ENCODE data around the gene CCDC27. TPM values are rescaled to one million over a fixed set of nuclear protein-coding genes. Genes with fewer than 3 reads are reported as not detected.

CCDC27 gene
- total RNA-seq (2014; rRNA removed): not detected in 2 replicates
- Bru-seq, nascent RNA: not detected
- BruChase-seq, experiment 1, labeled RNA remaining after a 6-hour chase: not detected
- BruChase-seq, experiment 2, labeled RNA remaining after a 2-hour chase: not detected
- long read RNA-seq, partial matches to known transcripts: 0 of 1 reads
- long read RNA-seq, other reads (novel, unspliced or antisense): 1 of 1 reads

DNA sequence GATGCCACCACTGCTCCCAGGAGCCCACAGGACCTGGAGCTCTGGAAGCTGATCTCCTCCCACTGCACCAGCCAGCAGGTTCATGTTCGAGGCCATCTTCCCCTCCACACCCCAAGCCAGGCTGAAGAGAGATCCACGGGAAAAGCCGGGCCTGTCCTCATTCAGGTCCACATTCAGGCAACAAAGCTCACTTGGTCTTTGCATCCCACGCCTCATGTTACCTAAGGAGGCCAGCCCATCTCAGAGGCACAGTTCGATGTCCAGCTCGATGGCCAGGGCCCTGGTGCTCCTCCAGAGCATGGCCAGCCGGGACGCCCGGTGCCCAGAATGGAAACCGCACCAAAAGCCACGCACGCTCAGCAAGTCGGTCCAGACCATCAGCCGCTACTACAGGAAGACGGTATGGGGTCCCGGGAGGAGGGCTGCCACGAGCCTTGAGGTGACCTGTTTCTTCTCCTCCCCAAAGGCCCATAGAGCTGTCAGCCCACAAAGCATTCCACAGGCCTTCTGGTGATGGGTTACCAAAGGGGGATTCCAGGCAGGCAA lies at the start of gene CCDC27:
CCDC27 (plus strand) TSS at position 51 of the 546 bp plus-strand sequence; CDS start at position 83, 32 bp downstream.
- peaks cover 69% of the 10 kb centered on the region for H3K27me3 ChIP-seq (ENCODE audit: low read length)
- no peak within 1 kb of the TSS for H2AFZ ChIP-seq (ENCODE audit: low read length)
- DNase-seq (no peak), ATAC-seq (no peak)
- H3K4me2 ChIP-seq (ENCODE audit: low read length): no peak within 1 kb of the TSS
- TF ChIP-seq EZH2 (IDR thresholded peaks at IDR 0.05; ENCODE audit: low read length, unreplicated experiment) (no peak), EZH2phosphoT487 (IDR thresholded peaks at IDR 0.05; ENCODE audit: borderline replicate concordance, low read length) (no peak)
- TF ChIP-seq, protein P1, sequence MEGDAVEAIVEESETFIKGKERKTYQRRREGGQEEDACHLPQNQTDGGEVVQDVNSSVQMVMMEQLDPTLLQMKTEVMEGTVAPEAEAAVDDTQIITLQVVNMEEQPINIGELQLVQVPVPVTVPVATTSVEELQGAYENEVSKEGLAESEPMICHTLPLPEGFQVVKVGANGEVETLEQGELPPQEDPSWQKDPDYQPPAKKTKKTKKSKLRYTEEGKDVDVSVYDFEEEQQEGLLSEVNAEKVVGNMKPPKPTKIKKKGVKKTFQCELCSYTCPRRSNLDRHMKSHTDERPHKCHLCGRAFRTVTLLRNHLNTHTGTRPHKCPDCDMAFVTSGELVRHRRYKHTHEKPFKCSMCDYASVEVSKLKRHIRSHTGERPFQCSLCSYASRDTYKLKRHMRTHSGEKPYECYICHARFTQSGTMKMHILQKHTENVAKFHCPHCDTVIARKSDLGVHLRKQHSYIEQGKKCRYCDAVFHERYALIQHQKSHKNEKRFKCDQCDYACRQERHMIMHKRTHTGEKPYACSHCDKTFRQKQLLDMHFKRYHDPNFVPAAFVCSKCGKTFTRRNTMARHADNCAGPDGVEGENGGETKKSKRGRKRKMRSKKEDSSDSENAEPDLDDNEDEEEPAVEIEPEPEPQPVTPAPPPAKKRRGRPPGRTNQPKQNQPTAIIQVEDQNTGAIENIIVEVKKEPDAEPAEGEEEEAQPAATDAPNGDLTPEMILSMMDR (conservative IDR thresholded peaks at IDR 0.05; ENCODE audit: low read depth, low read length): no peak
- H3K4me3 ChIP-seq (ENCODE audit: low read length): no peak within 1 kb of the TSS
- BruUV-seq (replicated peaks): no TSS peak
- H3F3A ChIP-seq (ENCODE audit: low read length, unreplicated experiment): no peaks in the 10 kb centered on the region
- H3K9me3 ChIP-seq (ENCODE audit: low read length): no peaks in the 10 kb centered on the region
- no peaks in the 10 kb centered on the region for H3K36me3 ChIP-seq (ENCODE audit: low read depth, low read length)
- H3K4me1 ChIP-seq (ENCODE audit: insufficient read depth, low read length): peaks cover 7% of the 10 kb centered on the region
- ChIA-PET POLR2A (ENCODE audit: unreplicated experiment) (no interaction called here), CTCF (no interaction called here)
- no peaks in the 10 kb centered on the region for H4K20me1 ChIP-seq (ENCODE audit: low read length)
- no peak within 1 kb of the TSS for H3K9ac ChIP-seq (ENCODE audit: low read length)
- H3K9me2 ChIP-seq (replicated peaks; ENCODE audit: low read length): no peaks in the 10 kb centered on the region
- no peak within 1 kb of the TSS for H3K27ac ChIP-seq (ENCODE audit: low read length)
- intact Hi-C loops (cut with micrococcal nuclease): no loop called here
- no peaks in the 10 kb centered on the region for H3K79me2 ChIP-seq (ENCODE audit: low read length)

DNA sequence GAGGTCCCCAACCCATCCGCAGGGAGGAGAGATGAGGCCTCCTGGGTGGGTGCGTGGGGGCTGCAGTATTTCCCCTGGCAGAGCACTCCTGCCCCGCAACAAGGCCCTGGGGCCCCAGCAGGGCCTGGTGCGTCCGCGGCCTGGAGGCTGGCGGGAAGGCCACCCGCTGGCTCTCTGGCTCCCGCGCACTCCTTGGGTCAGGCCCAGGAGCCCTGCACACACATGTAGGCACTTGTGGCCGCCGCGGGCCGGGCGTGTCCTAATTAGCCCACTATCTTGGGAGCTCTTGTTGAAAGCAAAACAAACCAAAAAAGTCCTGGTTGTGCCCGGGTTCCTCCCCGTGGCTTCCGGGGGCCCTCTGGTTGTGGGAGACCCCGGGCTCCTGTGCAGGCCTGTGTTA lies 49.7 kb upstream of the CCDC27 start:
- Histone ChIP-seq H3K9me2 (replicated peaks; ENCODE audit: low read length) (no peaks in the 10 kb centered on the region), H3K9me3 (ENCODE audit: low read length) (no peaks in the 10 kb centered on the region), H3K27me3 (ENCODE audit: low read length) (peaks cover 32% of the 10 kb centered on the region), H3K4me1 (ENCODE audit: insufficient read depth, low read length) (peaks cover 11% of the 10 kb centered on the region; the same call in 1 of the 2 replicates), H2AFZ (ENCODE audit: low read length) (no peak overlapping the region), H3K27ac (ENCODE audit: low read length) (no peak overlapping the region), H3K79me2 (ENCODE audit: low read length) (no peaks in the 10 kb centered on the region), H3K4me2 (ENCODE audit: low read length) (no peak overlapping the region), H4K20me1 (ENCODE audit: low read length) (no peaks in the 10 kb centered on the region), H3F3A (ENCODE audit: low read length, unreplicated experiment) (no peaks in the 10 kb centered on the region), H3K4me3 (ENCODE audit: low read length) (no peak overlapping the region), H3K36me3 (ENCODE audit: low read depth, low read length) (no peaks in the 10 kb centered on the region), H3K9ac (ENCODE audit: low read length) (no peak overlapping the region)
- TF ChIP-seq EZH2phosphoT487 (IDR thresholded peaks at IDR 0.05; ENCODE audit: borderline replicate concordance, low read length) (no peak), EZH2 (IDR thresholded peaks at IDR 0.05; ENCODE audit: low read length, unreplicated experiment) (no peak)
- TF ChIP-seq, protein P1 (conservative IDR thresholded peaks at IDR 0.05; ENCODE audit: low read depth, low read length): no peak
- intact Hi-C loops (cut with micrococcal nuclease): no loop called here
- ATAC-seq: no peak
- no TSS peak for BruUV-seq (replicated peaks)
- ChIA-PET POLR2A (ENCODE audit: unreplicated experiment) (no interaction called here), CTCF (interaction anchor here (2.1 kb wide), 1 partner anchor 22 kb away, joined by 6 read pairs; no protein-coding TSS in a partner anchor)
- DNase-seq: no peak
